NCI-H2196 (cell line): ENCODE measurements around the gene VWA5B2.

ENCODE experiments used
- DNase-seq: peaks from one replicate; lab custom pipeline; 2025; ENCODE audit not compliant: unreplicated experiment; lab: John Stamatoyannopoulos, UW

Gene VWA5B2

DNA sequence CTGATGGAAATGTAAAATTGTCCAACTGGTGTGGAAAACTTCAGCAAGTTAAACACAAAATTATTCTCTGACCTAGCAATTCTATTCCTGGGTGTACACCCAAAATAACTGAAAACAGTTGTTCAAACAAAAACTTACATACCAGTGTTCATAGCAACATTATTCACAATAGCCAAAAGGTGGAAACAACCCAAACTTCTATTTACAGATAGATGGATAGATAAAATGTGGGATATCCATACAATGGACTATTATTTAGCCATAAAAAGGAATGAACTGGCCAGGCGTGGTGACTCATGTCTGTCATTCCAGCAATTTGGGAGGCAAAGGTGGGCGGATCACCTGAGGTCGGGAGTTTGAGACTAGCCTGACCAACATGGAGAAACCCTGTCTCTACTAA lies 6.9 kb upstream of the VWA5B2 start:
- DNase-seq: no peak

DNA sequence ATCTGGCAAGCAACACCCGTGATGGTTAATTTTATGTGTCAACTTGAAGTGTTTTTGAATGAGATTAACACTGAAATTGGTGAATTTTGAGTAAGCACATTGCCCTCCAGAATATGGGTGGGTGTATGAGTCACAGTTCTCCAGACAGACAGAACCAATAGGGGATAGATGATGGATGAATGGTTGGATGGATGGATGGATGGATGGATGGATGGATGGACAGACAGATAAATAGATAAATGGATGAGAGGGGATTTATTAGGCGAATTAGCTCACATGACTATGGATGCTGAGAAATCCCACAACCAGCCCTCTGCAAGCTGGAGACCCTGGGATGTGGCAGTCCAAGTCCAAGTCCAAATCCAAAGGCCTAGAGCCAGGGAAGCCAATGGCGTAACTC lies 5.4 kb upstream of the VWA5B2 start:
- DNase-seq: no peak

DNA sequence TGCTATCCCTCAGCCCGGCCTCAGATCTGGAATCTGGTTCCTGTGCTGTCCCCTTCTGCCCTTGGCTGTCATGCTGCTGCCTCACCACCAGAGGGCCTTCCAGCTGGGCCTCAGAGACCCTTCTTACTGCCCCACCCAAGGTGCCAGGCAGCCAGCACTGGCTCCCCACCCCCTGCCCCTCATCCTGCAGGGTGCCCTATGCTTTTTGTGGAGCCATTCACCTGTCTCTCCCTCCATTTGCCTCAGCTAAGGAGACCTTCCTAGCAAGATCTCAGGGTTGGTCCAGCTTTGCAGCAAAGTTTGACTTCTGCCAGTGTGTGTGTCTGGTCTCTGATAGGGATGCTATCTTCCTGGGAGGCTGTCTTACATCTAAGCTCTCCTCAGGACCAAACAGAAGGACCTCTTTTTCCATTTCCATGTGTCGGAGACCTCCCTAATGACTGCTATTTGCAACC lies 1.9 kb upstream of the VWA5B2 start:
- peak; percentile 72 for DNase-seq

DNA sequence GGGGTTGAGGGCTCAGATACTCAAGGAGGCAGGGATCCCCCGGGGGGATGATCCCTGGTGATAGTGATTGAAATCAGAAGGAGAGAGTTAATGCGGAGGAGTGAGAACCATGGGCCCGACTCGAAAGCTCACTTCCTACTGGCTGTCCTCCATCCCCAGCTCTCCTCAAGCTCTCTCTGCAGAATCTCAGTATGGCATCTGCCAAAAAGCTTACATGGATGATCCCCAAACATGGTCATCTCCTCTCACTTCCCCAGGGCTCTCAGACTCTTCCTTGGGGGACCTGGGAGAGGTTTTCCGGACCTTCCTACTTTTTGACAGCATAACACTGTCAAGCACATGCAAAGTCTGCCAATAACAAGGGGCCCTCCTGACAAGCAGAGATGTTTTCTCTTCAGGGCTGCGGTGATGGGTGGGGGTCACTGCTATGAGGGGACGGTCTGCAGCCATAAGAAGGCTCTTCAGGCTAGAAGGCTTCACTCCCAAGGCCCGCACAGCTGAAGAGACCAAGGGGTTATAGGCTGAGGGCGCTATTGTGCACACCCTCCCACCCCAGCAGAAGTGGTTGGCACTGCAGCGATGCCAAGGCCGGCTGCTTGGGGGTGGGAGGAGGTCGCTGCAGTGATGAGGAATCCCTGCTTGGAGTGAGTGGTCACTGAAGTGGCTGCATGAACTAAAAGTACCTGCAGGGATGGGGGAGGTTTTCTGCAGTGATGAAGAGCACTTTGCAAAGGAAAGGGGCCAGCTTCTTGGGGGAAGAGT lies 828 bp upstream of the VWA5B2 start:
- no peak for DNase-seq

DNA sequence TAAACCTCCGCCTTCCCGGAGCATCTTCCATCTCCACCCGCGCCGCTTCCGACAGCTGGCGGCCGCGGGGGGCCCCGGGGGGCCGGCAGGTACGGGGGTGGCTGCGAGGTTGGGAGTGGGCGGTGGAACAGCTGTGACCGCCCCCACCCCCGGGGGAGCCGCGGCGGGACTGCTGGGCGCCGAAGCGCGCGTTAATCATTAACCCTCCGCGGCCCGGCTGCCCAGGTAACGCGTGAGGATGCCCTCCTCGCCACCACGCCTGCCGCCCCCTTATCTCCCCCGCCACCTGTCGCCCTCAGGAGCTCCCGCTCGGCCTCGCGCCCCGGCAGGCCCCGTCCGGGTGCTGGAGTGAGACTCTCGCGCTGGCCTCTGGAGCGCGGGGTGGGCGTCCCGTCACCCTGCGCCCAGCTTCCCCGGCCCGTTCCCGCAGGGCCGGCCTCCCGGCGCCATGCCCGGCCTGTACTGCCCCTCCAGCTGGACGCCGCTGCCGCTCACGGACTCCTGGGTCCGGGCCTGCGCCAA lies 757 bp downstream of the VWA5B2 start:
- DNase-seq: no peak

DNA sequence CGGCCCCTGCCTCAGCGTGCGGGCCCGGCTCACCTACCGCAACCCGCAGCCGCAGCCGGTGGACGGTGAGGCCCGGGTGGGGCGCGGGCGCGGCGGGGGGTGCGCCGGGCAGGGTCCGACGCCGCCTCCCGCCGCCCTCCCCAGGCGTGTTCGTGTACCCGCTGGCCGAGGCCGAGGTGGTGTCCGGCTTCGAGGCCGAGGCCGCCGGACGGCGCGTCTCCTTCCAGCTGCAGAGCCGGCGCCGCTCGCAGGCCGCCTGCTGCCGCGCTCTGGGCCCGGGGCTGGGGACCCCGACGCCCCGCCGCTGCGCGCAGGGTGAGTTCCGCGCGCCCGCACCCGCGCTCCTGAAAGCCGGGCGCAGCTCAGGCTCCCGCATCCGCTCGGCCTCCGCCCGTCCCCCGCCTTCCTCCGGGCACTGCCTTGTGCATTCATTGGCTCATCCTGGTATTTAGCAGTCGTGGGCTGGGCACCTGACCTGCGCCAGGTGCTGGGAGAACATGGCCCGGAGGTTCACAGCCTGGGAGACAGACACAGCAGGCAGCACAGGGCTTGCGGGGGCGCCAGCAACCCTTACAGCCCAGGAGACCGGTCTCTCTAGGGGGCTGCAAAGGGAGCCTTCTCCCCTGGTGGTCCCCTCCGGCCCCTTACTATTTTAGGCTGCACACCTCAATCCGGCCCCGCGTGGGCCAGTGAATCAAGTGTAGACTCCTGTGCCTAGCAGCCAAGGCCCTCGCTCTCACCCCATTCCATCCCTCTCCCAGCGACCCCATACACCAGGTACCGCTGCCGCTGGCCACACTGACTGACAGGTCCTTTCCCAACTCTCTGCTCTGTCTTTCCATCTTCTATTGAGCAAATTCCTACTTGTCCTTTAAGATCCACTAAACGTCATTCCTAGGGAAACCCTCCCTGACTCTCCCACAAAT lies 1.5 kb downstream of the VWA5B2 start:
- peak; percentile 86 for DNase-seq

DNA sequence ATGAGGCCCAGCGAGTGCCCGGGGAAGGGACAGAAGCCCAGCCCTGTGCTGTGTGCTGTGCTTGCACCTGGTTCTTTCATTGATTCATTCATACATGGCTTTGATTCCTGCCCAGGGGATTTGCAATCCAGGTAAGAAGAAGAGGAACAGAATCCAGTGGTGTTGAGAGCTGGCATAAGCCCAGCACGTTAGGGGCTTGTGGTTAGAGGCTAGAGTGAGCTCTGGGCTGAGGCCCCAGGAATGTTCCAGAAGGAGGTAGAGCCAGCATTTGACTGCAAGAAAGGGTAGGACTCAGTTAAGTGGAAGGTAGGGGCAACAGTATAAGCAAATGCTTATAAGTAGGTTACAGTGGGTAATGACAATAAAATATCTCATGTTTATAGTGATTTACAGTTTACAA lies 2.3 kb downstream of the VWA5B2 start:
- DNase-seq: no peak

DNA sequence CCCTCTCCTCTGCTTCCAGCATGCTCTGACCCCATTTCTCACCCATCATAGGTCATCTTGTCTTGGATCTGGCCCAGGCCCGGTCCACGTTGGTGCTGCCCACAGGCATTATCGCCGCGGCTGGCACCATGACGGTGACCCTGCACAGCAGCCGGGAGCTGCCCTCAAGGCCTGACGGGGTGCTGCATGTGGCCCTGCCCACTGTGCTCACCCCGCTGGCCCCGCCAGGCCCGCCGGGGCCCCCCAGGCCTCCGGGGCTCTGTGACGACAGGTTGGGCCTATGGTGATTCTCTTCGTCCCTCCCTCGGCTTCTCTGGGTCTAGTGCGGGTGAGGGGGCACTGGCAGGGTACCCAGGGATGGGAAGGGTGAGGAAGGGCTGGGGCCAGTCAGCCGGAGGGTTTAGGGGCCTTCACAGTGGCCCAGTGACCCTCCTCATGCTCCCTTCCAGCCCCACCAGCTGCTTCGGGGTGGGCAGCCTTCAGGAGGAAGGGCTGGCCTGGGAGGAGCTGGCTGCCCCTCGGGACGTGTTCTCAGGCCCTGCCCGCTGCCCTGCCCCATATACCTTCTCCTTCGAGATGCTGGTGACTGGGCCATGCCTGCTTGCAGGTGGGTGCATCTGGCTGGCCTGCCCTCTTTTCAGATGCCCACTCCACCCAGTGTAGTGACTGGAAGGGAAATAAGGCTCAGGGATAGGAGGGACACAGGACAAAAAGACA lies 3.9 kb downstream of the VWA5B2 start:
- DNase-seq: no peak

DNA sequence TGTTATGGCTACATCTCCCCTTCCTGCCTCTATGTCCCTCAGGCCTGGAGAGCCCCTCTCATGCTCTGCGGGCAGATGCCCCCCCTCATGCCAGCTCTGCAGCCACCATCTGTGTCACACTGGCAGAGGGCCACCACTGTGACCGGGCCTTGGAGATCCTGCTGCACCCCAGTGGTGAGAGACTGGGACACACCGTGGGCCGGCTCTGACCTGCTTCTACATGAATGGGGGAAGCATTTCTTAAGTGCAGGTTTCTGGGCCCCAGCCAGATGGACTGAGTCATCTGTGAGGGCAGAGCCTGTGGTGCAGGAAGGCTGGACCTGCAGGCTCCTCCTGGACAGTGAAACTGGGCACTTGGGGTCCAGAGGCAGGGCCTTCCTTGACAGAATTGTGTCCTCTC lies 4.8 kb downstream of the VWA5B2 start:
- DNase-seq: peak; percentile 96

DNA sequence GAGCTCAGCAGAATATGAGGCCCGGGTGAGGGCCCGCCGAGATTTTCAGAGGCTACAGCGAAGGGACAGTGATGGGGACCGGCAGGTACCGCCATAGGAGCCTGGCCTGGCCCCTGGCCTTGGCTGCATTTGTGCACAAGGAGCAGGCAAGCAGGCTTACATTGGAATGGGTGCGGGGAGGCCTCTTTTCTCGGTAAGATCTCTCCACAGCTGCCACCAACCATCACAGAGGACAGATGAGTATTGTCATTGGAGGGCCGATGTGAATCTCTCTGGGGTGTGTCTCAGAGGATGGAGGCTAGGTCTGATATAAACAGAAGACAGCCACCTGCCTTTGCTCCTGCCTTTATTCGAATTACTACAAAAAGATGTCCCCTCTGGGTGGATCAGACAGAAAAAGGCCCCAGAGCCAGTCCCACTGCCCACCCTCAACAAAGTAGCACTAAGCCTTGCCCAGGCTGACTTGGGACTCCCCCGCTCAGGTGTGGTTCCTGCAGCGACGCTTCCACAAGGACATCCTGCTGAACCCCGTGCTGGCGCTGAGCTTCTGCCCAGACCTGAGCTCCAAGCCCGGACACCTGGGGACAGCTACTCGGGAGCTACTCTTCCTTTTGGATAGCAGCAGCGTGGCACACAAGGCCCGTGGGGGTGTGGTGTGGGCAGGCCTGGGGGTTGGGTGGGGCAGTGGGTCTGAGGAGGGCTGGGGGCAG lies 5.4 kb downstream of the VWA5B2 start:
- no peak for DNase-seq

DNA sequence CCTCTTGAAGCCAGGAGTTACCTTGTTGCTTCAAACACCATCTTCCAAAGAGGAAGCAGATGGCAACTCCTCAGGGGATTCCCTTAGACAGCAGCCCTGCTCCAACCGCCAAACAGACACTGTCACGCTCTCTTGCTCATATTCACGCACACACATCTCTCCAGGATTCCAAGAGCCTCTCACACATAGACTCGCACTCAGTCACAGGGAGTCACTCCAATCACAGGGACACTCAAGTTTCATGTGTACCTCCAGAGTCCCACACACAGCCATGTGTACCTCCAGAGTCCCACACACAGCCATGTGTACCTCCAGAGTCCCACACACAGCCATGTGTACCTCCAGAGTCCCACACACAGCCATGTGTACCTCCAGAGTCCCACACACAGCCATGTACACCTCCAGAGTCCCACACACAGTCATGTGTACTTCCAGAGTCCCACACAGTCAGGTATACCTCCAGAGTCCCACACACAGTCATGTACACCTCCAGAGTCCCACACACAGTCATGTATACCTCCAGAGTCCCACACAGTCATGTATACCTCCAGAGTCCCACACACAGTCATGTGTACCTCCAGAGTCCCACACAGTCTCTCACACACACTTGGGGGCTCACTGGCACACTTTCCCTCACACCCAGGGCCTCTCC lies 6.1 kb downstream of the VWA5B2 start:
- DNase-seq: no peak

DNA sequence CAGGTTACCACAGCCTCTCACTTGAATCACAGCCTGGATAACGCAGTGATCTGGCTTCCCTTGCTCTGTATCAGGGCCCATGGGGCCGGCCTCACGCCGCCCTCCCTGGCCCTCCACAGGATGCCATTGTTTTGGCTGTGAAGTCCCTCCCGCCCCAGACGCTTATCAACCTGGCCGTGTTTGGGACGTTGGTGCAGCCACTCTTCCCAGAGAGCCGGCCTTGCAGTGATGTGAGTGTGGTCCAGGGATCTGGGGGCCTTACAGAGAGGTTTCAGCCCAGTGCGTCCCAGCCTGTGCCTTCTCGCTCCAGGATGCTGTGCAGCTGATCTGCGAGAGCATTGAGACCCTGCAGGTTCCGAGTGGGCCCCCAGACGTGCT lies 6.6 kb downstream of the VWA5B2 start:
- no peak for DNase-seq

DNA sequence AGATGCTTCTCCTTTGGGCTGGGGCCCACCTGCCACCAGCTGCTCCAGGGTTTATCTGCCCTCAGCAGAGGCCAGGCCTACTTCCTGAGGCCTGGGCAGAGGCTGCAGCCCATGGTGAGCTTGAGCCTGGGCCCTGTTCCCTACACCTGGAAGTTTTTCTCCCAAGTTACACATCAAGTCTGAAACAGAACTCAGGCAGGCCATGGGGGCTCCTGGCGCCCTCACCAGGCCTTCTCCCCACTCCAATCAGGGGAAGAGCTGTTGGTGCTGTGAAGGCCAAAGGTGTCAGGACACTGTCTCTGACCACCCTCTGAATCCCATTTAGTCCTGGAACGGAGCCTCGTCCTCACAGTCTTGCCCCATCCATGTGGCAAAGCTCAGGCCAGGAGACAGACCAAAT lies 7.3 kb downstream of the VWA5B2 start:
- no peak for DNase-seq

DNA sequence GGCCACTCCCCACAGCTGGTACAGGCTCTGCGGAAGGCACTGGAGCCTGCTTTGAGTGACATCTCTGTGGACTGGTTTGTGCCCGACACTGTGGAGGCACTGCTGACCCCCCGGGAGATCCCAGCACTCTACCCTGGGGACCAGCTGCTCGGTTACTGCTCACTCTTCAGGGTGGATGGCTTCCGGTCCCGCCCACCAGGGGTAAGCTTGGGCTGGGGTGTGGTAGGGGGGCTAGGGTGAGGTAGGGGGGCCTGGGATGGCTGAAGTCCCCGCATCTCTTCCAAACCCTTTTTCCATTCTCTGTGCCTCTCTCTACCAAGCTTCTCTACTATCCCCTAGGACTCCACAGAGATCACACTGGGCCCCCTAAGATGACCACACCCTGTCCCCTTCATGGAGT lies 7.8 kb downstream of the VWA5B2 start:
- no peak for DNase-seq

DNA sequence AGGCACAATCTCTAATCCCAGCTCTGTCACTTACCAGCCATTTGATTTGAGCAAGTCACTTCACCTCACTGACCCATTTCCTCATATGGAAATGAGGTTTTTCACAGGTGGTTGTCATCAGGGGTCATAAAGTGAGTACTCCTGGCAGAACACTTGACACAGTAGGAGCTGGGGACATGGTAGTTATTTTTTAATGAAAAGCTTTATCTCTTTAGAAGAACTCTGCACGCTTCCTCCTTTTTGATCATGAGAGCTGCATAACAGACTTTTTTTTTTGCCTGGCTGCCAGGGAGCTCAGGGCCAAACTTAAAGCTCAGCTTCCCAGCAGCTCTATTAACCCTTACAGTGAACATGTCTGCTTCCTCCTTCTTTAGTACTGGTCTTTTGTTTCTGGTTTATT lies 8.4 kb downstream of the VWA5B2 start:
- DNase-seq: no peak

DNA sequence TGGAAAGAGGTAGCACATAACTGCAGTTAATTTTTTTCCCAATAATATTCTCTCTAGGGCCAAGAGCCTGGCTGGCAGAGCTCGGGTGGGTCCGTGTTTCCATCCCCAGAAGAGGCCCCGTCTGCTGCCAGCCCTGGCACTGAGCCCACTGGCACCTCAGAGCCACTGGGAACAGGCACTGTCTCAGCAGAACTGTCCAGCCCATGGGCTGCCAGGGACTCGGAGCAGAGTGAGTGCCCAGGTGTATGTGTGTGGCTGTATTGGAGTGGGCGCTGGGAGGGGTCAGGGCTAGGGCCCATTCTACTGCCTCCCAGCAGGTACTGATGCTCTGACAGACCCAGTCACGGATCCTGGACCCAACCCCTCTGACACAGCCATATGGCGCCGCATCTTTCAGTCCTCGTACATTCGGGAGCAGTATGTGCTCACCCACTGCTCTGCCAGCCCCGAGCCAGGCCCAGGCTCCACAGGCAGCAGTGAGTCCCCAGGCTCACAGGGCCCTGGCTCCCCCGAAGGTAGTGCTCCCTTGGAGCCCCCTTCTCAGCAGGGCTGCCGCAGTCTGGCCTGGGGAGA lies 8.9 kb downstream of the VWA5B2 start:
- DNase-seq: no peak

DNA sequence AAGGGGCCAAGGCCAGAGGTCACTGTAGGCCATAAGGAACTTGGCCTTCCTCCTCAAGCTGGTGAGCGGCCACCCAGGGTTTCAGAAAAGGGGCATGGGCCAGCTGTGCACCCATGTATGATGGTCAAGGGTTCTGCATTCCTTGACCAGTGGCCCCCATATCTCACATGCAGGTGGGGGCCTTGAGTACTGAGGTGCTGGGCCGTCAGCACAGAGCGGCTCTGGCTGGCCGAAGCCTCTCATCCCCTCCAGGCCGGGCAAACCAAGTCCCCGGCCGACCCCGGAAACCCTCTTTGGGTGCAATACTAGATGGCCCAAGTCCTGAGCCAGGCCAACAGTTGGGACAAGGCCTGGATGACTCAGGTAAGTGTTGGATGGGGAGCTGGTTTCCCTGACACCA lies 9.8 kb downstream of the VWA5B2 start:
- DNase-seq: no peak

DNA sequence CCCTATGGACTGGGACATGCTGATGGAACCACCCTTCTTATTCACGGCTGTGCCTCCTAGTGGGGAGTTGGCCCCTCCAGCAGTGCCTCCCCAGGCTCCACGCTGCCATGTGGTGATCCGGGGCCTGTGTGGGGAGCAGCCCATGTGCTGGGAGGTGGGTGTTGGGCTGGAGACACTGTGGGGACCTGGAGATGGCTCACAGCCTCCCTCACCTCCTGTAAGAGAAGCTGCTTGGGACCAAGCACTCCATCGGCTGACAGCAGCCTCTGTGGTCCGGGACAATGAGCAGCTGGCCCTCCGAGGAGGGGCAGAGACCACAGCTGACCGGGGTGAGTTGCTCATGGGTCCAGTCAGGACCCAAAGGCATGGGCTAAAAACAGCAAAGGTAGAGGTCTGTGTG lies 10.3 kb downstream of the VWA5B2 start:
- DNase-seq: no peak

DNA sequence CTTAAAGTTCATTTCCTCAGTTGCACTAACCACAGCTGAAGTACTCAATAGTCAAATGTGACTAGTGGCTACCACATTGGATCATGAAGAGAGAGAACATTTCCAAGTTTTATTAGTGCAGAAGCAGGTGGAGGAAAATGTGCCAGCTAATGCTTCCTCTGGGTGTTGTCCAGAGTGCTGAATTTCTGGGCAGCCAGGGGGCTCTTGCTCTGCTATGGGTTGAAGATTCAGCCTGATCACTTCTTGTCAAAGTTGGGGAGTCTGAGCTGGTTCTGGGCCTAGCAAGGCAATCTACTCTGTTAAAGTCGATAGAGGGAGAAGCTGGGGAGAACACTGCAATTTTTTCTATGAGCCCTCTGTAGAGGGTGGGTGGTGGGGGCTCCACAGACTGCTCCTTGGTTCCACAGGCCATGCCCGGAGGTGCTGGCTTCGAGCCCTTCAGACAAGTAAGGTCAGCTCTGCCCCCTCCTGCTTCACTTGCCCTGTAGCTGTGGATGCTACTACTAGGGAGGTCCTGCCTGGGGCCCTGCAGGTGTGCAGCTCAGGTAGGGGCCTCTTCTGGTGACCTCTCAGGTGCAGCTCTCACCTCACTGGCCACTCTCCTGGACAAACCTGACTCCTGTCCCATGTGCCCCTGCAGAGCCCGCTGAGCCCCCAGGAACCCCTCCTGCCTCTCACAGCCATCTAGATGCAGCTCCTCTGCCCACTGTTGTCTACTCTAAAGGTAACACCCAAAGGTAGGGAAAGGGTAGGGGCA lies 11.2 kb downstream of the VWA5B2 start:
- DNase-seq: no peak
